Upper lobe of left lung (tissue), 6 donors: ENCODE measurements around the gene PCDH12. TPM values are rescaled to one million over a fixed set of nuclear protein-coding genes. Genes with fewer than 3 reads are reported as not detected.
A peak's percentile ranks its signal among the peaks of the same experiment; 100 is the strongest.

Experiments
- ATAC-seq, 2 donors: fragments of 200-7000 bp; cut with Tn5 transposase; one replicate each; pipeline ENCODE4 v1.9.1; 2022; ENCODE audit warnings: mild to moderate bottlenecking in 2 of 2, moderate library complexity in 2 of 2; ENCODE audit not compliant: low FRiP score in 2 of 2
- DNase-seq, 2 donors: peaks; one replicate each; pipeline ENCODE4 v3.0.0-alpha.2; 2019 to 2020
- H3K27ac ChIP-seq, 4 donors: fragments of 200-600 bp; sonication (generic); one replicate each; pipeline ENCODE4 v1.5.1; 2016 to 2019
- H3K27me3 ChIP-seq, 4 donors: fragments of 200-600 bp; sonication (generic); one replicate each; pipeline ENCODE4 v1.5.1; 2017 to 2019
- H3K36me3 ChIP-seq, 4 donors: fragments of 200-600 bp; sonication (generic); one replicate each; pipeline ENCODE4 v1.5.1; 2016 to 2019
- H3K4me1 ChIP-seq, 4 donors: fragments of 200-600 bp; sonication (generic); one replicate each; pipeline ENCODE4 v1.5.1; 2018 to 2019
- H3K4me3 ChIP-seq, 4 donors: fragments of 200-600 bp; sonication (generic); one replicate each; pipeline ENCODE4 v1.5.1; 2017 to 2019; ENCODE audit warnings: mild to moderate bottlenecking in 2 of 4, moderate library complexity in 1 of 4
- H3K9me3 ChIP-seq, 4 donors: fragments of 200-600 bp; sonication (generic); one replicate each; pipeline ENCODE4 v1.5.1; 2018 to 2019
- EP300 ChIP-seq, 4 donors: sonication (generic); formaldehyde crosslinking; IDR thresholded peaks; one replicate each; pipeline ENCODE4 v1.5.1; 2017; ENCODE audit warnings: antibody characterized with exemption in 4 of 4, control low read depth in 2 of 4
- POLR2A ChIP-seq, 4 donors: fragments of 450-650 bp; IDR thresholded peaks; one replicate each; pipeline ENCODE4 v1.5.1; 2016 to 2017; ENCODE audit warnings: antibody characterized with exemption in 4 of 4, mild to moderate bottlenecking in 2 of 4
- POLR2AphosphoS5 ChIP-seq, 2 donors: sonication (generic); formaldehyde crosslinking; IDR thresholded peaks; one replicate each; pipeline ENCODE4 v1.5.1; 2017; ENCODE audit warnings: antibody characterized with exemption in 2 of 2
- WGBS, 2 donors: methylation state at CpG; one replicate each; pipeline ENCODE4 v1.1.5; 2017 to 2018; 5-methylcytosine and 5-hydroxymethylcytosine counted together
- total RNA-seq, 6 donors: library from RNA; depleted of rRNA in 4 of 6; stranded (reverse); fragments of >200 nt in 4 of 6; gene quantifications; one replicate each; pipeline versions ENCODE4 v1.1.0 to v1.2.1, GENCODE V29; 2016 to 2021
- TF ChIP-seq, protein P1 (sequence below), 6 experiments: fragments of 450-650 bp in 4 of 6; fragments of 200-600 bp in 2 of 6; sonication (generic) in 2 of 6; IDR thresholded peaks; one replicate each; pipeline ENCODE4 v1.5.1; 2016 to 2019; ENCODE audit warnings: antibody characterized with exemption in 6 of 6
- donor health status: DM: no; HTN: no; CAD: no; lungs with moderate emphysema.
- donor health status: DM: no; HTN: yes; CAD: no; lungs with severe emphysema.

The PCDH12 gene
- total RNA-seq, 6 donors from 2014 or later, result 2.1 to 26.0 (median 10.7) TPM

DNA sequence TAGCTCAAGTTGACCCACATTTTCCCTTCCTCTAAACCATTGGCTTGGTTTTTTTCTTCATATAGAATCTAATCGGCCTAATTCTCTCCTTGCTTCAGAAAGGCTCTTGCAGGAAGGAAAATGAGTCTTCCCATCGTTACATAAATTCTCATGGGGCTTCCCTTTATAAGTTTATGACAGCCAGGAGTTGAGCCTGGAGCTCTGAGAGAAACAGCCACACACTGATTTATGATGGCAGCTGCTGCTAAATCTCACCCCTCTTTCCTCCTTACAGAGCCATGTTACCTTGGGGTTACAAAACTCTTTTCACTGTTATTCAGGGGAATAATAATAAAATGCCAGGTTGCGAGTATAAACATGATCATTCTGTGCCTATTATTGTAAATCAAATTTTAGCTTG is 5.7 kb upstream of the PCDH12 start:
- H3K4me1 ChIP-seq, result peaks cover 23 to 34% (median 25%) of the 10 kb centered on the region in 4 donors
- no peaks in the 10 kb centered on the region for H3K27me3 ChIP-seq
- TF ChIP-seq, protein P1, sequence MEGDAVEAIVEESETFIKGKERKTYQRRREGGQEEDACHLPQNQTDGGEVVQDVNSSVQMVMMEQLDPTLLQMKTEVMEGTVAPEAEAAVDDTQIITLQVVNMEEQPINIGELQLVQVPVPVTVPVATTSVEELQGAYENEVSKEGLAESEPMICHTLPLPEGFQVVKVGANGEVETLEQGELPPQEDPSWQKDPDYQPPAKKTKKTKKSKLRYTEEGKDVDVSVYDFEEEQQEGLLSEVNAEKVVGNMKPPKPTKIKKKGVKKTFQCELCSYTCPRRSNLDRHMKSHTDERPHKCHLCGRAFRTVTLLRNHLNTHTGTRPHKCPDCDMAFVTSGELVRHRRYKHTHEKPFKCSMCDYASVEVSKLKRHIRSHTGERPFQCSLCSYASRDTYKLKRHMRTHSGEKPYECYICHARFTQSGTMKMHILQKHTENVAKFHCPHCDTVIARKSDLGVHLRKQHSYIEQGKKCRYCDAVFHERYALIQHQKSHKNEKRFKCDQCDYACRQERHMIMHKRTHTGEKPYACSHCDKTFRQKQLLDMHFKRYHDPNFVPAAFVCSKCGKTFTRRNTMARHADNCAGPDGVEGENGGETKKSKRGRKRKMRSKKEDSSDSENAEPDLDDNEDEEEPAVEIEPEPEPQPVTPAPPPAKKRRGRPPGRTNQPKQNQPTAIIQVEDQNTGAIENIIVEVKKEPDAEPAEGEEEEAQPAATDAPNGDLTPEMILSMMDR (IDR thresholded peaks at IDR 0.05), result no peak
- TF ChIP-seq POLR2AphosphoS5 (IDR thresholded peaks at IDR 0.05), result no peak
- TF ChIP-seq POLR2A (IDR thresholded peaks at IDR 0.05), result no peak
- TF ChIP-seq EP300 (IDR thresholded peaks at IDR 0.05), result no peak
- no peaks in the 10 kb centered on the region for H3K36me3 ChIP-seq
- no peaks in the 10 kb centered on the region for H3K9me3 ChIP-seq
- WGBS, 2 donors, result 55 to 61% methylated on average over 3 of the region's 3 CpGs
- H3K4me3 ChIP-seq, result no peak overlapping the region
- ATAC-seq, result no peak
- DNase-seq, result no peak
- H3K27ac ChIP-seq, result no peak overlapping the region

DNA sequence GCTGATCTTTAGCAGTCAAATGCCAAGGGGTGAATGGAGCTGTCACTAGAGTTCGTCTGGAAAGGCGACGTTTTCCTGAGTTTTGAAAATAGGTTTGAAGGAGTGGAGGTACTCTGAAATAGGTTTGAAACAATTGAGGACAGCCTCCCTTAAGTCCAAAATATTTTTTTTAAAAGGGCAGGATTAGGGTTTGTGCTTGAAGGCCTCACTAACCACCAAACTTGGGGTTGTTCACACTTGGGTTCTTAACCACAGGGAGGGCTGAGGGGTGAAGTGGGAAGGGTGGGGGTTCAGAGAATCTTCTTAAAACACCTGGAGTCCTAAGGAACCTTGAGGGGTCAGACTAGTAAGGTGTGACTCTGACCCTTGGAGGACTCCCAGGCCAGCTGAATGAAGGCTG is 3.5 kb upstream of the PCDH12 start:
- DNase-seq (no peak), ATAC-seq (no peak)
- H3K4me1 ChIP-seq, result peaks cover 29 to 44% (median 34%) of the 10 kb centered on the region in 4 donors
- no peaks in the 10 kb centered on the region for H3K27me3 ChIP-seq
- 92 to 93% methylated on average over 3 of the region's 3 CpGs for WGBS, 2 donors
- peak overlapping the region in 1 of 4 donors; percentile 70 for H3K27ac ChIP-seq
- no peak overlapping the region for H3K4me3 ChIP-seq
- H3K36me3 ChIP-seq, result no peaks in the 10 kb centered on the region
- TF ChIP-seq, protein P1 (IDR thresholded peaks at IDR 0.05), result no peak
- TF ChIP-seq POLR2AphosphoS5 (IDR thresholded peaks at IDR 0.05) (no peak), EP300 (IDR thresholded peaks at IDR 0.05) (no peak), POLR2A (IDR thresholded peaks at IDR 0.05) (no peak)
- H3K9me3 ChIP-seq, result no peaks in the 10 kb centered on the region

DNA sequence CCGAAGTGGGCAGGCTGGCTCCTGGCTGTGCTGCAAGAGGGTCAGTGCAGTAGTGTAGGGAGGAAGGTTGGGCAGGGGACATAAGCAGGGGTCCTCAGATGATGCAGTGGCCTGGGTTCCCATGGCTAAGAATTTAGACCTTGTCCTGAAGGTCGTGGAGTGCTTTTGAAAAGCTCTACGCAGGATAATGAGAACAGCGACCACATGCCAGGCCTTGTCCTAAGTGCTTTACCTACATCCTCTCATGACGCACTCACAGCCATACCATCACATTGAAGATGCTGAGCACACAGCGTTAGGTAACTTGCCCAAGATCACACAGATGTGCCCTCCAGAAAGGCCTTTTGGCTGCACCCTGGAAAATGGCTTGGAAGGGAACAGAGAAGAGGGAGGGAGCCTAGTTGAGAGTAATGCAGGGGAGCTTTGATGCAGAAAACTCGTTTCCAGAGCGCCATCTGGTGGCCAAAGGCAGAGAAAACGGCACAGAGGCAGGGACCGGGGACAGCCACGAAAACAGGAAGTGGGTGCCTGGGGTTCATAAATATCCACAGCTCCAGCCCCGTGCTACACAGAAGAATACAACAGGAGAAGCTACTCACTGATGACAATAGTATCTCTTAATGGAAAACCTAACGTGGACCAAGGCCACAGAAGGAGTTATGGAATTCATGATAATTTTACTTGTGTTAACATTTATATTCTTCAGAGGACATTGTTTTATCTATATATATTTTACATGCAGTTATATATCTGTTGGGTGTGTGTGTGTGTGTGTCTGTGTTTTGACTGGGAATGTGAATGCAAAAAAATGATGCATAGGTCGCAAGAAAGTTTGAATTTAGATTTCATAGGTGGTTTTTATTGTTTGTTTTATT is 2.7 kb upstream of the PCDH12 start:
- Histone ChIP-seq H3K4me3 (no peak overlapping the region), H3K27ac (peak overlapping the region; percentile 45 to 79 (median 60)), H3K36me3 (no peaks in the 10 kb centered on the region), H3K9me3 (no peaks in the 10 kb centered on the region), H3K27me3 (no peaks in the 10 kb centered on the region), H3K4me1 (peaks cover 29 to 44% (median 34%) of the 10 kb centered on the region in 4 donors)
- WGBS, 2 donors, result 24 to 28% methylated on average over 14 of the region's 14 CpGs
- peak in 1 of 2 donors; percentile 92 for DNase-seq
- ATAC-seq, result peak; percentile 85 to 91
- TF ChIP-seq POLR2AphosphoS5 (IDR thresholded peaks at IDR 0.05), result peak in 1 of 2 donors; percentile 19
- TF ChIP-seq, protein P1 (IDR thresholded peaks at IDR 0.05), result peak; percentile 79 to 89 (median 88)
- TF ChIP-seq POLR2A (IDR thresholded peaks at IDR 0.05), result no peak
- TF ChIP-seq EP300 (IDR thresholded peaks at IDR 0.05), result no peak

DNA sequence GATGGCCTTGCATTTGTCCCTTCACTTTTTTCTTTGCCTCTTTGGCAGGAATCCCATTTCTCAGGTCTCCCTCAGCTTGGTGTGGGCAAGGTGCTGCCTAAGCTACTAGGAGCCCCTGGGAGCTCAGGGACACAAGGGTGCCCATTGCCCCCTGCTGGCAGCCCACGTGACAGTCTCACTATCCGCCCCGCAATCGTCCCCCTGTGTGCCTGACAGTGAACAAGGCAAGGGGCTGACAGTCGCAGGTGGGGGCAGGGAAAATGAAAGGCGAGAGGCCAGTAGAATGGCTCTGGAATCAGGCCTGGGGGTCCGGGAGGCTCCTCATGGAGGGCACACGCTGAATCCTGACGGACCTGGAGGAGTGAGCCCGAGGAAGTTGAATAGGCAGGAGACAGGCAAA is 2.0 kb upstream of the PCDH12 start:
- Histone ChIP-seq H3K4me3 (no peak overlapping the region), H3K27me3 (no peaks in the 10 kb centered on the region), H3K4me1 (peaks cover 29 to 44% (median 34%) of the 10 kb centered on the region in 4 donors), H3K36me3 (peaks cover 0 to 1% (median 0%) of the 10 kb centered on the region in 4 donors), H3K9me3 (no peaks in the 10 kb centered on the region), H3K27ac (peak overlapping the region; percentile 45 to 79 (median 60))
- WGBS, 2 donors, result 53 to 54% methylated on average over 10 of the region's 10 CpGs
- TF ChIP-seq EP300 (IDR thresholded peaks at IDR 0.05), result no peak
- TF ChIP-seq, protein P1 (IDR thresholded peaks at IDR 0.05), result peak in 2 of 6 experiments; percentile 14 to 25
- no peak for TF ChIP-seq POLR2AphosphoS5 (IDR thresholded peaks at IDR 0.05)
- ATAC-seq, result no peak
- no peak for DNase-seq
